Suprapubic skin (tissue), 4 donors: Measurements from ENCODE around the gene SH3BP4. TPM values are rescaled to one million over a fixed set of nuclear protein-coding genes. Genes with fewer than 3 reads are reported as not detected.
"Not testable (repeated sequence)": the region's sequence is repeated elsewhere in the genome, so short reads cannot be mapped to it uniquely, and the experiment has no call there.

Experiments
- DNase-seq, 2 donors: peaks; one replicate each; pipeline ENCODE4 v3.0.0-alpha.2; 2019; ENCODE audit warnings: low spot score in 2 of 2
- H3K27ac ChIP-seq: fragments of 200-600 bp; sonication (generic); one replicate; pipeline ENCODE4 v1.5.1; 2019
- H3K27me3 ChIP-seq: fragments of 200-600 bp; sonication (generic); one replicate; pipeline ENCODE4 v1.5.1; 2019
- H3K36me3 ChIP-seq: fragments of 200-600 bp; sonication (generic); one replicate; pipeline ENCODE4 v1.5.1; 2019
- H3K4me1 ChIP-seq: fragments of 200-600 bp; sonication (generic); one replicate; pipeline ENCODE4 v1.5.1; 2019
- H3K4me3 ChIP-seq: fragments of 200-600 bp; sonication (generic); one replicate; pipeline ENCODE4 v1.5.1; 2019; ENCODE audit warnings: mild to moderate bottlenecking
- H3K9me3 ChIP-seq: fragments of 200-600 bp; sonication (generic); one replicate; pipeline ENCODE4 v1.5.1; 2019
- CTCF ChIP-seq, 2 donors: fragments of 200-600 bp in 1 of 2; fragments of 450-650 bp in 1 of 2; sonication (generic) in 1 of 2; IDR thresholded peaks; one replicate each; pipeline ENCODE4 v1.5.1; 2016 to 2019; ENCODE audit warnings: antibody characterized with exemption in 2 of 2, mild to moderate bottlenecking in 1 of 2, moderate library complexity in 1 of 2
- EP300 ChIP-seq: sonication (generic); formaldehyde crosslinking; IDR thresholded peaks from one replicate; pipeline ENCODE4 v1.6.1; 2017; ENCODE audit warnings: antibody characterized with exemption
- POLR2A ChIP-seq, 2 donors: fragments of 450-650 bp; IDR thresholded peaks; one replicate each; pipeline ENCODE4 v1.6.1; 2017; ENCODE audit warnings: antibody characterized with exemption in 2 of 2, mild to moderate bottlenecking in 2 of 2, moderate library complexity in 2 of 2
- POLR2AphosphoS5 ChIP-seq, 3 donors: sonication (generic); formaldehyde crosslinking; IDR thresholded peaks; one replicate each; pipeline ENCODE4 v1.6.1; 2017; ENCODE audit warnings: antibody characterized with exemption in 3 of 3
- WGBS: methylation state at CpG from one replicate; pipeline ENCODE4 v1.1.5; 2018; 5-methylcytosine and 5-hydroxymethylcytosine counted together
- total RNA-seq, 4 donors: library from RNA; depleted of rRNA; stranded (reverse); fragments of >200 nt; gene quantifications; one replicate each; pipeline ENCODE4 v1.1.0, GENCODE V29; 2016

Gene SH3BP4
- total RNA-seq, 4 donors from 2014 or later = 38.6 to 82.6 (median 58.6) TPM

- no peak for DNase-seq
- peaks cover 39% of the 10 kb centered on the region for H3K4me1 ChIP-seq
- H3K27ac ChIP-seq = no peak overlapping the region
- WGBS = 84% methylated on average over 5 of the region's 5 CpGs
- H3K9me3 ChIP-seq = no peaks in the 10 kb centered on the region
- no peak overlapping the region for H3K4me3 ChIP-seq
- no peaks in the 10 kb centered on the region for H3K27me3 ChIP-seq
- TF ChIP-seq CTCF (IDR thresholded peaks at IDR 0.05) = no peak
- no peak for TF ChIP-seq EP300
- no peak for TF ChIP-seq POLR2AphosphoS5 (IDR thresholded peaks at IDR 0.05)
- no peak for TF ChIP-seq POLR2A (IDR thresholded peaks at IDR 0.05)
- peaks cover 3% of the 10 kb centered on the region for H3K36me3 ChIP-seq
Observed at GRCh38 chr2:235011607-235011928, 59.8 kb downstream of the SH3BP4 start.

GRCh38 chr2:235011929-235012631 is 60.3 kb downstream of the SH3BP4 start:
- H3K36me3 ChIP-seq = peaks cover 3% of the 10 kb centered on the region
- H3K9me3 ChIP-seq = no peaks in the 10 kb centered on the region
- DNase-seq = no peak
- H3K27me3 ChIP-seq = no peaks in the 10 kb centered on the region
- 91% methylated on average over 11 of the region's 15 CpGs for WGBS
- no peak overlapping the region for H3K4me3 ChIP-seq
- TF ChIP-seq CTCF (IDR thresholded peaks at IDR 0.05) (no peak), POLR2A (IDR thresholded peaks at IDR 0.05) (no peak), POLR2AphosphoS5 (IDR thresholded peaks at IDR 0.05) (no peak), EP300 (no peak)
- no peak overlapping the region for H3K27ac ChIP-seq
- peaks cover 35% of the 10 kb centered on the region for H3K4me1 ChIP-seq

- TF ChIP-seq POLR2AphosphoS5 (IDR thresholded peaks at IDR 0.05) (no peak), POLR2A (IDR thresholded peaks at IDR 0.05) (no peak), EP300 (no peak), CTCF (IDR thresholded peaks at IDR 0.05) (no peak)
- H3K27me3 ChIP-seq = no peaks in the 10 kb centered on the region
Observed at GRCh38 chr2:235017441-235017840, 65.6 kb downstream of the SH3BP4 start.

GRCh38 chr2:235018838-235019237 is 67.0 kb downstream of the SH3BP4 start:
- Histone ChIP-seq H3K36me3 (peaks cover 3% of the 10 kb centered on the region), H3K4me3 (no peak overlapping the region), H3K27ac (no peak overlapping the region), H3K27me3 (no peaks in the 10 kb centered on the region), H3K4me1 (no peaks in the 10 kb centered on the region), H3K9me3 (no peaks in the 10 kb centered on the region)
- 96% methylated on average over 6 of the region's 6 CpGs for WGBS
- TF ChIP-seq POLR2A (IDR thresholded peaks at IDR 0.05) (no peak), POLR2AphosphoS5 (IDR thresholded peaks at IDR 0.05) (no peak), CTCF (IDR thresholded peaks at IDR 0.05) (no peak), EP300 (no peak)
- DNase-seq = no peak

More at GRCh38 chr2:235017441-235017840, 65.6 kb downstream of the SH3BP4 start:
- Histone ChIP-seq H3K4me3 (no peak overlapping the region), H3K4me1 (no peaks in the 10 kb centered on the region), H3K27ac (no peak overlapping the region), H3K9me3 (no peaks in the 10 kb centered on the region), H3K36me3 (peaks cover 3% of the 10 kb centered on the region)
- DNase-seq = no peak
- 78% methylated on average over 4 of the region's 4 CpGs for WGBS

- 94% methylated on average over 4 of the region's 4 CpGs for WGBS
- H3K27ac ChIP-seq, H3K9me3 ChIP-seq, DNase-seq, H3K36me3 ChIP-seq, H3K4me3 ChIP-seq, H3K27me3 ChIP-seq, H3K4me1 ChIP-seq: not testable (repeated sequence)
Observed at GRCh38 chr2:235020141-235020540, 68.3 kb downstream of the SH3BP4 start.

GRCh38 chr2:235021752-235022151 is 69.9 kb downstream of the SH3BP4 start:
- Histone ChIP-seq H3K27me3 (no peaks in the 10 kb centered on the region), H3K27ac (no peak overlapping the region), H3K9me3 (no peaks in the 10 kb centered on the region), H3K4me1 (peaks cover 21% of the 10 kb centered on the region), H3K36me3 (no peaks in the 10 kb centered on the region), H3K4me3 (no peak overlapping the region)
- 43% methylated on average over 2 of the region's 2 CpGs for WGBS
- DNase-seq = no peak
- no peak for TF ChIP-seq POLR2A (IDR thresholded peaks at IDR 0.05)
- TF ChIP-seq POLR2AphosphoS5 (IDR thresholded peaks at IDR 0.05) = no peak
- no peak for TF ChIP-seq CTCF (IDR thresholded peaks at IDR 0.05)
- TF ChIP-seq EP300 = no peak
